GM12892 (cell line): Measurements from ENCODE around the gene IRS2.

Experiments used
- POLR2A ChIP-seq: IDR thresholded peaks from 2 replicates; pipeline ENCODE4 v1.6.1; 2011; ENCODE audit warnings: low read depth, low read length, control low read depth
- POLR2AphosphoS5 ChIP-seq: IDR thresholded peaks from 2 replicates; pipeline ENCODE4 v1.6.1; 2011; ENCODE audit warnings: low read depth, low read length, control low read depth

DNA sequence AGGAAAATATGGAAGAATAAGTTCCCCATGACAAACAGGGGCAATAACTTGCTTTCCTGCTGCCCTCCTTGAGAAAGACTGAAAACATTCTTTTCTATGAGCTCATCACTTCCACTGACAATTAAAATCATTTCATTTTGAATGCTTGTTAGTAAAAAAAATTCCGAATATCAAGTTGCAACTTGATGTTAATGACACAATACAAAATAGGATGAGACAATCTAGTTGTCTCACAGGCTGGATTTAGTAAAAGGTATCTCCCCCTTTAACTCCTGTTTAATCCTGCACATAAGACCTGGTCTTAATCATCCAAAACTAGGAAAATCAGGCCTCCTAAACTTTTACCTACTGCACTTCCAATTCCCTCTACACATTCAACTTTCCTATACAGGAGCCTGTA, 24.7 kb downstream of the IRS2 start:
- TF ChIP-seq POLR2A, result no peak
- no peak for TF ChIP-seq POLR2AphosphoS5
